Endothelial cell (in vitro differentiated cells): ENCODE results near the gene SLC6A13. TPM values are rescaled to one million over a fixed set of nuclear protein-coding genes. Genes with fewer than 3 reads are reported as not detected.

Source experiments
- DNase-seq: peaks from one replicate; pipeline ENCODE4 v3.0.0; 2021; ENCODE audit warnings: low spot score
- H3K27ac Mint-ChIP-seq: one replicate; pipeline ENCODE4 v1.8.0; 2021; ENCODE audit warnings: mixed read lengths, inconsistent platforms; ENCODE audit not compliant: unreplicated experiment
- H3K27me3 Mint-ChIP-seq: one replicate; pipeline ENCODE4 v1.8.0; 2021; ENCODE audit warnings: mild to moderate bottlenecking, moderate library complexity, mixed read lengths, inconsistent platforms; ENCODE audit not compliant: unreplicated experiment
- H3K36me3 Mint-ChIP-seq: one replicate; pipeline ENCODE4 v1.8.0; 2021; ENCODE audit warnings: mild to moderate bottlenecking, low read depth, mixed read lengths, inconsistent platforms; ENCODE audit not compliant: unreplicated experiment
- H3K4me1 Mint-ChIP-seq: one replicate; pipeline ENCODE4 v1.8.0; 2021; ENCODE audit warnings: mild to moderate bottlenecking, mixed read lengths, inconsistent platforms; ENCODE audit not compliant: unreplicated experiment
- H3K4me3 Mint-ChIP-seq: one replicate; pipeline ENCODE4 v1.8.0; 2021; ENCODE audit warnings: mild to moderate bottlenecking, mixed read lengths, inconsistent platforms; ENCODE audit not compliant: unreplicated experiment
- H3K9me3 Mint-ChIP-seq: one replicate; pipeline ENCODE4 v1.8.0; 2021; ENCODE audit warnings: mixed read lengths, inconsistent platforms; ENCODE audit not compliant: unreplicated experiment
- CTCF ChIP-seq: fragments of 200-600 bp; sonication (generic); IDR thresholded peaks from one replicate; pipeline ENCODE4 v1.5.0; 2021; ENCODE audit warnings: antibody characterized with exemption; ENCODE audit not compliant: unreplicated experiment
- total RNA-seq: library from RNA; stranded (reverse); fragmentation: NEBNext Ultra II Directional; extraction: Animal tissue kit (Norgen Biotek cat#: 25700); gene quantifications from one replicate; pipeline ENCODE4 v1.2.1, GENCODE V29; 2021; ENCODE audit not compliant: unreplicated experiment

The SLC6A13 gene
- total RNA-seq, 1 donor from 2014 or later = 0.90 TPM

- Mint-ChIP-seq H3K36me3 (no peaks in the 10 kb centered on the region), H3K27ac (no peak overlapping the region)
Measured at GRCh38 chr12:256958-257357, 5.7 kb downstream of the SLC6A13 start.

DNA sequence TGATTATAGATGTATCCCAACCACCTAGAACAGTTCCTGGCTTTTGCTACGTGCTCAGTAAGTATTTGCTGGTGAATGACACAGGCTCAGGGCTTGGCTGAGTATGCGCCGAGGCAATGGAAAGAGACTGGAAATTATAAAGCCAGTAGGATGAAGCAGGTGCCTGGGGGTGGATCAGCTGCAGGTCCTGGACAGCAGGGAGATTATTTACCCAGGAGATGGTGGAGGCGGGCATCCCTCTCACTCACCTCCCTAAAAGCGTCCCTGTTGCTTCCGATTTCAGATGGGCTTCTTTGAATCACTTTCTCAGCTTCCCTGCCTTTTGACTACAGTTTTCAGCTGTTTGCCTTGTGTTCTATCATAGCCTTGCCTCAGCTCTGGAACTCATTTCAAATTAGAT lies 6.4 kb downstream of the SLC6A13 start:
- no peak for DNase-seq
- TF ChIP-seq CTCF = no peak
- Mint-ChIP-seq H3K4me3 (no peak overlapping the region), H3K4me1 (peaks cover 27% of the 10 kb centered on the region), H3K9me3 (no peaks in the 10 kb centered on the region), H3K36me3 (no peaks in the 10 kb centered on the region), H3K27ac (no peak overlapping the region), H3K27me3 (peaks cover 9% of the 10 kb centered on the region)

More at GRCh38 chr12:256958-257357, 5.7 kb downstream of the SLC6A13 start:
- no peak for TF ChIP-seq CTCF
- Mint-ChIP-seq H3K4me1 (peaks cover 27% of the 10 kb centered on the region), H3K27me3 (peaks cover 11% of the 10 kb centered on the region), H3K9me3 (no peaks in the 10 kb centered on the region), H3K4me3 (no peak overlapping the region)
- no peak for DNase-seq

- Mint-ChIP-seq H3K4me3 (no peak overlapping the region), H3K27me3 (peaks cover 9% of the 10 kb centered on the region), H3K36me3 (no peaks in the 10 kb centered on the region), H3K27ac (no peak overlapping the region), H3K4me1 (peaks cover 27% of the 10 kb centered on the region), H3K9me3 (no peaks in the 10 kb centered on the region)
- no peak for DNase-seq
- TF ChIP-seq CTCF = no peak
Measured at GRCh38 chr12:254912-255311, 7.7 kb downstream of the SLC6A13 start.

- H3K27ac Mint-ChIP-seq = peak overlapping the region; percentile 1
- no peaks in the 10 kb centered on the region for H3K9me3 Mint-ChIP-seq
- peaks cover 27% of the 10 kb centered on the region for H3K4me1 Mint-ChIP-seq
- DNase-seq = no peak
- no peaks in the 10 kb centered on the region for H3K36me3 Mint-ChIP-seq
- H3K4me3 Mint-ChIP-seq = no peak overlapping the region
- H3K27me3 Mint-ChIP-seq = peaks cover 9% of the 10 kb centered on the region
- no peak for TF ChIP-seq CTCF
Measured at GRCh38 chr12:254039-254438, 8.6 kb downstream of the SLC6A13 start.

DNA sequence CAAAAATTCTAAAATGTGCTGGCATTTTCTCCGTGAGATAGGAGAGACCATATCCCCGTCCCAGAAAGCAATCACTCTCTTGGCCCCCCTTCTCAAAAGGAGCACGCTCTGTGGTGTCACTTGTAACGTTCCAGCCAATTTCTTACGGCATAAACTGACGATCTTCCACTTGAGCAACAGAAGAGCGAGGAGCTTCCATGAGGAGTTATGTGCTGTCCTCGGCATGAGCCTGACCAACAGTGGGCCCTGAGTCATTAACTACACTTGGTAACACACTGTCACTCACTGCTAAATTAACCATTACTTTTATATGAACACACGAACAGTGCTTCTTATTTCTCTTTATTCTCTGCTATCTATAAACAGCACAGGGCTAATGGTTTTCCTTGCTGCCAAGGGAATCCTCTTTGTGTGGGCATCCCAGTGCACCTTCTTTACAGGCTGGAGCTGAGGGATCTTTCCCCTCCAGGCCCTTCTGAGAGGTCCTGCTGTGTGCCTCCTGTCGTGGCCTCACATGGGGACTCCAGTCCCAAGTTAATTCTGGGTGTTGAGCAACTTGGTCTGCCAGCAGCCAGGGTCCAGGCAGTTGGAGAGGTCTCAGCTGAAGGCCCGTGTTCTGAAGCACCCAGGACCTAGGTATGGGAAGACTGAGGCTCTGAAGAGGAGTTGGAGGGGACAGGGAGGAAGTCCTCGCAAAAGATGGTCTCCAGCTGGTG lies 9.4 kb downstream of the SLC6A13 start:
- H3K9me3 Mint-ChIP-seq = no peaks in the 10 kb centered on the region
- TF ChIP-seq CTCF = no peak
- H3K4me3 Mint-ChIP-seq = no peak overlapping the region
- H3K4me1 Mint-ChIP-seq = peaks cover 27% of the 10 kb centered on the region
- H3K36me3 Mint-ChIP-seq = no peaks in the 10 kb centered on the region
- no peak for DNase-seq
- H3K27me3 Mint-ChIP-seq = peaks cover 8% of the 10 kb centered on the region
- no peak overlapping the region for H3K27ac Mint-ChIP-seq
